HUES6 (cell line): ENCODE results near the gene GRM8.

Source experiments
- H3K27ac ChIP-seq: 2 replicates; pipeline ENCODE4 v1.7.0; 2013; ENCODE audit warnings: low read depth, mild to moderate bottlenecking, low read length, inconsistent platforms
- H3K27me3 ChIP-seq: 2 replicates; pipeline ENCODE4 v1.6.1; 2013; ENCODE audit warnings: low read length; ENCODE audit not compliant: control insufficient read depth, insufficient read depth
- H3K36me3 ChIP-seq: 2 replicates; pipeline ENCODE4 v1.6.1; 2013; ENCODE audit warnings: low read length; ENCODE audit not compliant: control insufficient read depth, insufficient read depth
- H3K4me1 ChIP-seq: 2 replicates; pipeline ENCODE4 v1.6.1; 2013; ENCODE audit warnings: low read length; ENCODE audit not compliant: control insufficient read depth, insufficient read depth
- H3K4me3 ChIP-seq: 2 replicates; pipeline ENCODE4 v1.5.1; 2013; ENCODE audit warnings: low read depth, low read length
- H3K9ac ChIP-seq: one replicate; pipeline ENCODE4 v1.6.1; 2013; ENCODE audit warnings: mild to moderate bottlenecking, low read length
- H3K9me3 ChIP-seq: 2 replicates; pipeline ENCODE4 v1.6.1; 2013; ENCODE audit warnings: low read depth, low read length; ENCODE audit not compliant: control insufficient read depth, insufficient read depth

Gene GRM8

DNA sequence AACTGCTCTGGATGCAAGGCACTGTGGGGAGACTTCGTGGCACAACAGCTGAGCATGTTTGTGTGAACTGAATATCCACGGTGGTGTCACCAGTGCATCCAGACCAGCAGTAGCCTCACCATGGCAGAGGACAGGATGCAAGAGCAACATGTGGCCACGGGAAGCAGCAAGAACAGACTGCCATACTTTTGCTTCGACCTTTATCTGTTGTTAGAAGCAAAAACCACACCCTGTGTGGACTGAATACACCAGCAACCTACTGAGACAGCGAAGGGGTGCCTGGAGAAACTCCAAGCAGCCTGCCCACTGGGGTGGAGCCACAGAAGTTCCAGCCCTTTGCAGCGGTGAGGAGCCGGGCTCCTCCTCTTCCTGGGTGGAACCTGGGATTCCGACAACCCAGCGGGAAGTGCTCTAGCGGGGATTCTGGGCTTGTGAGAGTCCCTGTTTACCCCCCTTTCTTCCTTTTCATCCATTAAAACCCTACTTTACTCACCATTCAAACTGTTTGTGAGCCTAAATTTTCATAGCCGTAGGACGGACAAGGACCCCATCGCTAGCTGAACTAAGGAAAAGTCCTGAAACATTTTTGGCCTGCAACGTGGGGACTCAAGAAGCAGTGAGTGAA, 584.9 kb downstream of the GRM8 start:
- peaks cover 8% of the 10 kb centered on the region for H3K9me3 ChIP-seq
- H3K4me1 ChIP-seq, result no peaks in the 10 kb centered on the region
- H3K27me3 ChIP-seq, result no peaks in the 10 kb centered on the region
- H3K27ac ChIP-seq, result no peak overlapping the region
- H3K4me3 ChIP-seq, result no peak overlapping the region
- H3K36me3 ChIP-seq, result no peaks in the 10 kb centered on the region
- H3K9ac ChIP-seq, result no peak overlapping the region

DNA sequence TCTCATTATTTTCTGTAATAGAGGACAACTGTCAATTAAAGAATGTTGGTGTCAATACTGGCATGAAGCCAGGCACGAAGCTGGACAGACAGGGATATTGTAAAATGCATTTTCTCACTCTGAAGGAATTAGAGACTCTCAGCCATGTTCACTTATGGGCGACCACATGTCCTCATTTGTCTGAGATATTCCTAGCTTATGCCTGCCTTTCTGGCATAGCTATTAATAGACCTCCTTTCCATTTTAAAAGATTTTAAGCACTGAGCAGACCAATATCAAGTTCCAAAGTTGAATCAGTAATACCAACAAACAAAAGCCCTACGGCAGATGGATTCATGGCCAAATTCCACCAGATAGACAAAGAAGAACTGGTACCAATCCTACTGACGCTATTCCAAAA, 589.9 kb downstream of the GRM8 start:
- Histone ChIP-seq H3K36me3 (no peaks in the 10 kb centered on the region), H3K27ac (no peak overlapping the region), H3K9me3 (peaks cover 4% of the 10 kb centered on the region; the same call in 1 of the 2 replicates), H3K4me3 (no peak overlapping the region), H3K4me1 (peaks cover 7% of the 10 kb centered on the region; the same call in 1 of the 2 replicates), H3K9ac (no peak overlapping the region), H3K27me3 (no peaks in the 10 kb centered on the region)

DNA sequence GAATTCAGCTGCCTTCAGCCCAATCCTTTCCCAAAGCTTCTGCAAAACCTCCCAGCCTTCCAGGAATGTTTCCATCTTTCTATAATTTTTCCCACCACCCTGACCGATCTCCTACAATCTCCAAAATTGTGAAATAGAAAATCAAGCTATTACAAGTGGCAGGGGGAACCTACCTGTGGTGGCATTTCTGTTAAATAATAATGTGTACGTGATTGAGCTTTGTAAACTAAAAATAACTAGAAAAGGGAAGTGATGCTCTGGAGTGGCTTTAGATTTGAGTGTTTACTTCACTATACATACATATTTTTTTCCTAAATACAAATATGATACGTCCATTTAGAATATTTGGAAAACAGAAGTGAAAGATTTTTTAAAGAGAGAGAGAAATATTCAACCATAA, 593.6 kb downstream of the GRM8 start:
- H3K9ac ChIP-seq, result no peak overlapping the region
- H3K27ac ChIP-seq, result no peak overlapping the region
- no peaks in the 10 kb centered on the region for H3K9me3 ChIP-seq
- no peaks in the 10 kb centered on the region for H3K27me3 ChIP-seq
- peaks cover 12% of the 10 kb centered on the region for H3K4me1 ChIP-seq
- no peak overlapping the region for H3K4me3 ChIP-seq
- no peaks in the 10 kb centered on the region for H3K36me3 ChIP-seq

DNA sequence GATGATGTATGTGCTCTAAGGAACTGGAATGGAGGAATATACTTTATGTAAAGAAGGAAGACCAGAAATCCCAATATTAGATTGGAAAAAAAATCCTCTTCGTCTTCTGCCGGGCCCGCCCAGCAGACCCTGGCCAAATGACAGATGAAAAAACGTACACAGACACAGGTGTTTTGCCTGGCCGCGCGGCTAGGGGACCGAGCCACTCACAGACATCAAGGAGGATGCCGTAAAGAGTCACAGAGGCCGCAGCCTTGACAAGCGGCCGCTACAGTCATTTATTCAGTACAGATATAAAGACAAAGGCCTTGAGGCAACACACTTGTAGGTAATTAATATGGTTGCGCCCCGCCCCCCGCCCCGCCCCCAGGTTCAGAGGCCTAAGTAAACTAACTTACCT, 594.1 kb downstream of the GRM8 start:
- Histone ChIP-seq H3K4me3 (no peak overlapping the region), H3K27me3 (no peaks in the 10 kb centered on the region), H3K4me1 (peaks cover 12% of the 10 kb centered on the region), H3K9ac (no peak overlapping the region), H3K9me3 (no peaks in the 10 kb centered on the region), H3K27ac (no peak overlapping the region), H3K36me3 (no peaks in the 10 kb centered on the region)

DNA sequence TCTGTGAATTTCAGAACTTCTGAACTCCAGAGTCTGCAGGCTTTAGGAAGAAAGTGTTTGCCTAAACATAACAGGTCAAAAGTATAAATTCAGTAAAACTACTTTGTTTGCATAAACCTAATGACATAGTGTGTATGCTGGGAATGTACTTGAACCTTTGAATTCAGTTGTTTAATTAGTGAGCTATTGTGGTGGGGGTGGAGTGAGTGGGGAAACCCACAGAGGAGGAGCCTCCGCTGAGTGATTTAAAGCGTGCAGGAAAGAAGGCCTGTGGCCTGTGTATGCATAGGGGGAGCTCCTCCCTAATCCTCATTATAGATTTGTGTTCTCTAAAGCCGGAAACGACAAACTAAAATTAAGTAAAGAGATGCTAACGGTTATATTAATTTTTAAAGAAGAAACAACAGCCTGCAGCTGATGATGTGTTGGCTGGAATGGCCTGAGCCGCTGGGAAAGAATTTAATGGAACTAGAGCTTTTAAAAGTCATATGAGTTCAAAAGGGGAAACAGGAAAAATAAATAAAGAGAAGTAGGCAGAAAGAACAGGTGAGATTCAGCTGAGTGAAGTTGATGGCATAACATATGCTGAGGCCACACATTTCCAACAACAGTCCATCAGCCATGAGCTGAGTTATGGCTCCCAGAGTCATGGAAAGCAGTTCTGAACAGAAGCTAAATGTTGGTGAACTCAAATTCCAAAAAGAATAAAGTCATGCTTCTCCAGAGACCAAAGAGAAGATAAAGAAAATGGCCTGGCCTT, 595.0 kb downstream of the GRM8 start:
- peaks cover 12% of the 10 kb centered on the region for H3K4me1 ChIP-seq
- no peak overlapping the region for H3K9ac ChIP-seq
- no peaks in the 10 kb centered on the region for H3K36me3 ChIP-seq
- H3K4me3 ChIP-seq, result no peak overlapping the region
- H3K27ac ChIP-seq, result no peak overlapping the region
- no peaks in the 10 kb centered on the region for H3K9me3 ChIP-seq
- no peaks in the 10 kb centered on the region for H3K27me3 ChIP-seq

DNA sequence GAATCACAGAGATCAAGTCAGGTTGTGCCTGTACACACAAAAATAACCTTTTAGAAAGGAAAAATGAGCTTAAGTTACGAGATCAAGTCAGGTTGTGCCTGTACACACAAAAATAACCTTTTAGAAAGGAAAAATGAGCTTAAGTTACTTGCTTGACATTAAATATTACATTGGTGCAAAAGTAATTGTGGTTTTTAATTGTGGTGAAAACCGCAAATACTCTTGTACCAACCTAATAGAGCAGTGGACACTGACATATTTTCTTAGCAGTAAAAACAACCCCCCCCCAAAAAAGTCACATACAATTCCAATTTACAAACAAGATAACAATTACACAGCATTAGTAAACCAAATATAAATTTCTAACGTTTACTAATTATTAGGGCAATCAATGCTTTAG, 595.6 kb downstream of the GRM8 start:
- H3K4me3 ChIP-seq, result no peak overlapping the region
- no peaks in the 10 kb centered on the region for H3K36me3 ChIP-seq
- H3K27ac ChIP-seq, result no peak overlapping the region
- no peaks in the 10 kb centered on the region for H3K9me3 ChIP-seq
- no peaks in the 10 kb centered on the region for H3K27me3 ChIP-seq
- H3K9ac ChIP-seq, result no peak overlapping the region
- peaks cover 12% of the 10 kb centered on the region for H3K4me1 ChIP-seq

DNA sequence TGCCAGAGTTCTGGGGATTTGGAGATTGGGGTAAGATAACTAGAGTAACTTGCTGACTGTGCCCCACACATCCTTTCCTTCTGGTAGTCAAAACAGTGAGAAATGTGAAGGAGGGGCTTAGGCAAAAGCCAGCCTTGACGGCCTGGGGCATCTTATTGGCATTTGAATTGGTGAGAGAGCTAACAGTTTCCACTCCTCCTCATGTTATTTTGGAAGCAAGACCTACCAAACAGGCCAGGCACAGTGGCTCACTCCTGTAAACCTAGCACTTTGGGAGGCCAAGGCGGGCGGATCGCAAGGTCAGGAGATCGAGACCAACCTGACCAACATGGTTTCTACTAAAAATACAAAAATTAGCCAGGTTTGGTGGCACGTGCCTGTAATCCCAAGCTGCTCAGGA, 596.6 kb downstream of the GRM8 start:
- H3K27ac ChIP-seq, result no peak overlapping the region

DNA sequence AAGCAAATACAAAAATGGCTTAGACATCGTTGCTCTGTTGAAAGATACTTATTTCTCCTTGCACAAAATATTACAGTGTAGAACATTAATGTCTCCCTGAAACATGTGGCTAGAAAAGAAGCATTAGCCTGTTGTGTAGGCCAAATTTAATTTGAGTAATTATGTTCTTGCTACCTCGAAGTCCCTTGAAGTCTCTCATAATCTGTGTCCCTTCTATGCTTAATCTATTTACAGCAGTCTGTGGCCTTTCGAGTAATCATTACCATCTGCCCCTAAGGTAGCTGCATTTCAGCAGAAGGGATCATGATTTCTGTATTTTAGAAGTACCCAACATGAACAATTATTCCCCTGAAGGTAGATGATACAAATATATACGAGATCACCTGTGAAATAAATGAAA, 615.2 kb downstream of the GRM8 start:
- Histone ChIP-seq H3K4me3 (no peak overlapping the region), H3K27ac (no peak overlapping the region), H3K9ac (no peak overlapping the region), H3K27me3 (no peaks in the 10 kb centered on the region), H3K36me3 (no peaks in the 10 kb centered on the region), H3K4me1 (no peaks in the 10 kb centered on the region), H3K9me3 (no peaks in the 10 kb centered on the region)

More for the DNA sequence above, 596.6 kb downstream of the GRM8 start:
- H3K4me1 ChIP-seq, result peaks cover 12% of the 10 kb centered on the region
- H3K4me3 ChIP-seq, result no peak overlapping the region
- no peaks in the 10 kb centered on the region for H3K36me3 ChIP-seq
- no peaks in the 10 kb centered on the region for H3K27me3 ChIP-seq
- H3K9ac ChIP-seq, result no peak overlapping the region
- H3K9me3 ChIP-seq, result no peaks in the 10 kb centered on the region

DNA sequence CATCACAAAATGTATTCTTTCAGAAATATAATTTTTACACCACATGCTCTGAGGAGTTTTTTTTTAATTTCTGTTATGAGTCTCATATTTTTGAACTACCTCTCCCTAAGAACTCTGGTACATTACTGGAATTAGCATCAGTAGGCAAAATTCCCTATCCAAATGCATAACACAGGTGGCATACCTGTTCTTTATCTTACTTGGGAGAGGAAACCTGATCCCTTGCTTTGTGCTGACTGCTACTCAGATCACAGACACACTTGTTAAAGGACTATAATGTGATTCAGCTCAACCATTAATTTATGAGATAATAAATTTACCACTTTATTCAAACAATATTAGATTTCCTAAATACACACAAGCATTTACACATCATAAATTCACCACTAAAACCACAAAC, 617.2 kb downstream of the GRM8 start:
- Histone ChIP-seq H3K4me3 (no peak overlapping the region), H3K4me1 (no peaks in the 10 kb centered on the region), H3K36me3 (no peaks in the 10 kb centered on the region), H3K9ac (no peak overlapping the region), H3K9me3 (no peaks in the 10 kb centered on the region), H3K27ac (no peak overlapping the region), H3K27me3 (no peaks in the 10 kb centered on the region)

DNA sequence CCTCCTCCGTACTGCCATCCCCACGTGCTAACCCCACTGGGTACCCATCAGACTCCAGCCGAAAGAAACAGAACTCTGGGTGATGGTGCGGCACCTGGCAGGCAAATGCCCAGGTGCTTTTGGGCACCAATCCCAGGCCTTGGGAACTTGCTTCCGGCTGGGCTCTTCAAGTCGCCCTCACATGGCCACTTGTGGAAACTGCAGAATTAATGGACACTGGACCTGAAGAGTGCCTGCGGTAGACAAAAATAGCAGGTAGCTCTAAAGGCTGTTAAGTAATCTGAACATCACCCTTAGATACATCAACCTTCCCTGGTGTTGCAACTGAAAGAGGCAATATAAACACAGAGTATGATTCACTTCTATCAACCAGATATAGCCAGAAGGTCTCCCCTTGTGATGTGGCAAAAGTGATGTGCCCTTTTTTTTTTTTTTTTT, 644.4 kb downstream of the GRM8 start:
- no peak overlapping the region for H3K27ac ChIP-seq
- H3K27me3 ChIP-seq, result no peaks in the 10 kb centered on the region
- H3K36me3 ChIP-seq, result no peaks in the 10 kb centered on the region
- H3K9ac ChIP-seq, result no peak overlapping the region
- peaks cover 6% of the 10 kb centered on the region for H3K9me3 ChIP-seq
- no peak overlapping the region for H3K4me3 ChIP-seq
- H3K4me1 ChIP-seq, result no peaks in the 10 kb centered on the region

DNA sequence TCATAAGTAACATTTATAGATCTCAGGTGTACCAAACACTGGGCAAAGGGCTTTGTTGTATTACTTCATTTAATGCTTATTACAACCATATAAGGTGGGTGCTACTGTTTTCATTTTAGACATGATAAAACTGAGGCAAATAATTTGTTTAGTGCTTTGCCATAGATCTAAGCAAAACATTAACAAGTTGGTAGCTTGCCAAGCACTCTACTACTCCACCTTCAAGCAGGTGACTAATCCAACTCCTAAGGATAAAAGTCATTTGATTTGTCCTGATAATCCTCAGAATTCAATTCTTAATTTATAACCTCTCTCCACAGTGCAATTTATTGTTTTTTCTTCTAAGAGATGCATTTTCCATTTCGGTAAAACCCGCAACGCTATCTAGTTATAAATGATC, 646.4 kb downstream of the GRM8 start:
- Histone ChIP-seq H3K27ac (no peak overlapping the region), H3K9ac (no peak overlapping the region), H3K4me1 (no peaks in the 10 kb centered on the region), H3K36me3 (no peaks in the 10 kb centered on the region), H3K9me3 (no peaks in the 10 kb centered on the region), H3K4me3 (no peak overlapping the region), H3K27me3 (no peaks in the 10 kb centered on the region)
